Lung (tissue), 12 donors: Measurements from ENCODE around the gene LHCGR. TPM values are rescaled to one million over a fixed set of nuclear protein-coding genes. Genes with fewer than 3 reads are reported as not detected.

Experiments
- ATAC-seq: fragments of 200-7000 bp; cut with Tn5 transposase; one replicate; pipeline ENCODE4 v1.9.1; 2020; ENCODE audit warnings: moderate number of reproducible peaks; ENCODE audit not compliant: insufficient read depth, low FRiP score
- DNase-seq, 3 donors: peaks; one replicate each; pipeline ENCODE4 v3.0.0-alpha.2; 2013 to 2017
- H3K27ac ChIP-seq, 2 donors: one replicate each; pipeline ENCODE4 v1.5.1; 2013; ENCODE audit warnings: mild to moderate bottlenecking in 2 of 2, moderate library complexity in 2 of 2, control low read depth in 1 of 2, inconsistent platforms in 1 of 2, low read depth in 1 of 2, low read length in 1 of 2
- H3K27me3 ChIP-seq, 3 donors: one replicate each; pipeline ENCODE4 v1.5.1; 2013; ENCODE audit warnings: low read length in 2 of 3; ENCODE audit not compliant: control insufficient read depth in 3 of 3, insufficient read depth in 3 of 3
- H3K36me3 ChIP-seq, 4 donors: one replicate each; pipeline ENCODE4 v1.5.1; 2013; ENCODE audit warnings: low read length in 4 of 4, mild to moderate bottlenecking in 1 of 4, moderate library complexity in 1 of 4; ENCODE audit not compliant: control insufficient read depth in 4 of 4, insufficient read depth in 4 of 4
- H3K4me1 ChIP-seq, 5 donors: one replicate each; pipeline ENCODE4 v1.5.1; 2013; ENCODE audit warnings: low read length in 5 of 5, mild to moderate bottlenecking in 2 of 5, moderate library complexity in 1 of 5; ENCODE audit not compliant: control insufficient read depth in 5 of 5, insufficient read depth in 5 of 5
- H3K4me3 ChIP-seq: one replicate; pipeline ENCODE4 v1.5.1; 2013; ENCODE audit warnings: mild to moderate bottlenecking, control low read depth, moderate library complexity
- H3K9ac ChIP-seq, 2 donors: one replicate each; pipeline ENCODE4 v1.5.1; 2013; ENCODE audit warnings: low read length in 2 of 2, control low read depth in 1 of 2; ENCODE audit not compliant: insufficient read depth in 1 of 2
- H3K9me3 ChIP-seq, 4 donors: one replicate each; pipeline ENCODE4 v1.5.1; 2013; ENCODE audit warnings: low read length in 3 of 4, mild to moderate bottlenecking in 1 of 4, moderate library complexity in 1 of 4; ENCODE audit not compliant: control insufficient read depth in 4 of 4, insufficient read depth in 3 of 4
- WGBS, 2 donors: extraction: QIAGEN DNeasy Blood & Tissue Kit; methylation state at CpG; one replicate each; pipeline ENCODE4 v1.1.7; 2013; 5-methylcytosine and 5-hydroxymethylcytosine counted together
- polyA plus RNA-seq, 2 donors: library from polyadenylated mRNA; stranded (reverse); fragments of 200-250 nt; gene quantifications; one replicate each; pipeline ENCODE4 v1.2.1, GENCODE V29; 2013
- total RNA-seq, 2 donors: library from RNA; depleted of rRNA in 1 of 2; stranded (reverse); fragments of >200 nt in 1 of 2; gene quantifications; one replicate each; pipeline ENCODE4 v1.2.1, GENCODE V29; 2014 to 2021
- TF ChIP-seq, protein P1 (sequence below): IDR thresholded peaks from 2 replicates; pipeline ENCODE4 v1.5.1; 2012; ENCODE audit warnings: mild to moderate bottlenecking; ENCODE audit errors: control extremely low read depth, extremely low read depth
- donor health status: control.
- donor health status: control.
- donor health status: Bipolar disorder and iron deficiency.
- donor health status: healthy.
- donor health status: DM: yes; HTN: yes; CAD: no.

Gene LHCGR
- total and polyA plus RNA-seq, 4 donors, result 0.02 to 0.26 (median 0.09) TPM

DNA sequence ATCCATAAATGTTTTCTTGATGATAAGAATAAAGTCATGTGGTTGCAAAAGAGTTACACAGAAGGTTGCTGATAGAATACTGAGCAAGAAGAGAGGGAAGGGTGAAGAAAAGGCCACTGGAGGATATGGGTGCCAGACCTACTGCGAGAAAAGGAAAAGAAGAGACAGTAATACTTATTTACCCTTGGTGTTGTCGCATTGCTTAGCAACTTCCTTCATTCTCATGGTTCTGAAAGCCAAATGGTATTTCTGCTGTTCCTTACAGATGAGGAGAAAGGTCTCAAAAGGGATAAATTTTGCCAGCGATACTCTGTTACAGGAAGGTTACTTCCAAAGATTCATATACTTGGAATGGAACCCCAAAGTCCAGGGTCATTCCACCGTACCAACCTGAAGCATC, 62.5 kb downstream of the LHCGR start:
- ATAC-seq (no peak), DNase-seq (no peak)
- Histone ChIP-seq H3K27me3 (no peaks in the 10 kb centered on the region), H3K4me3 (no peak overlapping the region), H3K9me3 (no peaks in the 10 kb centered on the region), H3K27ac (no peak overlapping the region), H3K4me1 (no peaks in the 10 kb centered on the region), H3K36me3 (no peaks in the 10 kb centered on the region), H3K9ac (no peak overlapping the region)
- TF ChIP-seq, protein P1, sequence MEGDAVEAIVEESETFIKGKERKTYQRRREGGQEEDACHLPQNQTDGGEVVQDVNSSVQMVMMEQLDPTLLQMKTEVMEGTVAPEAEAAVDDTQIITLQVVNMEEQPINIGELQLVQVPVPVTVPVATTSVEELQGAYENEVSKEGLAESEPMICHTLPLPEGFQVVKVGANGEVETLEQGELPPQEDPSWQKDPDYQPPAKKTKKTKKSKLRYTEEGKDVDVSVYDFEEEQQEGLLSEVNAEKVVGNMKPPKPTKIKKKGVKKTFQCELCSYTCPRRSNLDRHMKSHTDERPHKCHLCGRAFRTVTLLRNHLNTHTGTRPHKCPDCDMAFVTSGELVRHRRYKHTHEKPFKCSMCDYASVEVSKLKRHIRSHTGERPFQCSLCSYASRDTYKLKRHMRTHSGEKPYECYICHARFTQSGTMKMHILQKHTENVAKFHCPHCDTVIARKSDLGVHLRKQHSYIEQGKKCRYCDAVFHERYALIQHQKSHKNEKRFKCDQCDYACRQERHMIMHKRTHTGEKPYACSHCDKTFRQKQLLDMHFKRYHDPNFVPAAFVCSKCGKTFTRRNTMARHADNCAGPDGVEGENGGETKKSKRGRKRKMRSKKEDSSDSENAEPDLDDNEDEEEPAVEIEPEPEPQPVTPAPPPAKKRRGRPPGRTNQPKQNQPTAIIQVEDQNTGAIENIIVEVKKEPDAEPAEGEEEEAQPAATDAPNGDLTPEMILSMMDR, result no peak
- WGBS, 2 donors, result 87 to 92% methylated on average over 4 of the region's 4 CpGs

DNA sequence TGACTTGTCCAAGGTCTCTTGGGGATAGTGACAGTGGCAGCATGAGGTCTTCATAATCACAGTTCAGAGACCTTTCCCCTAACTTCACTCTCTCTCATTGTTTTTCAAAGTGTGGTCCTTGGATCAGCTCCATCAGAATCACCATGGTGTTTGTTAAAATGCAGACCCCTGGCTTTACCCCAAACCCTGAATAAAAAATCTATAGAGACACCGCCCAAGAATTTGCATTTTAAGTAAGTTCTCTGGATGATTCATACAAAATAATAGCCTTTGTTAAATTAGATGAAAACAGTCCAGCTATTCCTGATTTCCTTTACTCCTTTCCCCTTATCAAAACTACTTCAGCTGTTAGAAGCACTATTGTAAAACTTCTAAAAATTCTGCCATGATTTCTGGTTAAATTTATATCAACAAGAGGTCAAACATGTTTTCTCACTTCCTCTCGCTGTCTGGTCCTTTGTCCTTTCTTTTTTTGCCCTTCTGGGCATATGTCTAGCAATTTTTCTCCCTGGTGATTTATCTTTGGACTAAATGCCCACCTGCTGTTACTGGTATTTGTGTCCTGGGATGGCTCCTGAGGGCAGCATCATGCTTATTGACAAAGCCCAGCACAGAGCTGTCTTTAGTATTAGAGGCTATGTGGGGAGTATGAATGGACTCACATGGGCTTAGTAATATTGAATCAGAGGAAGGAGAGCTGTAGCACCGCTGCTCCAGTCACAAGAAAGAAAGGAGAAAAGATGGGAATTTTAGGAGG, 63.4 kb downstream of the LHCGR start:
- no peaks in the 10 kb centered on the region for H3K9me3 ChIP-seq
- no peak overlapping the region for H3K27ac ChIP-seq
- H3K4me3 ChIP-seq, result no peak overlapping the region
- H3K9ac ChIP-seq, result no peak overlapping the region
- DNase-seq (no peak), ATAC-seq (no peak)
- no peaks in the 10 kb centered on the region for H3K27me3 ChIP-seq
- TF ChIP-seq, protein P1, result no peak
- no peaks in the 10 kb centered on the region for H3K36me3 ChIP-seq
- 89 to 93% methylated on average over 3 of the region's 3 CpGs for WGBS, 2 donors
- H3K4me1 ChIP-seq, result no peaks in the 10 kb centered on the region

DNA sequence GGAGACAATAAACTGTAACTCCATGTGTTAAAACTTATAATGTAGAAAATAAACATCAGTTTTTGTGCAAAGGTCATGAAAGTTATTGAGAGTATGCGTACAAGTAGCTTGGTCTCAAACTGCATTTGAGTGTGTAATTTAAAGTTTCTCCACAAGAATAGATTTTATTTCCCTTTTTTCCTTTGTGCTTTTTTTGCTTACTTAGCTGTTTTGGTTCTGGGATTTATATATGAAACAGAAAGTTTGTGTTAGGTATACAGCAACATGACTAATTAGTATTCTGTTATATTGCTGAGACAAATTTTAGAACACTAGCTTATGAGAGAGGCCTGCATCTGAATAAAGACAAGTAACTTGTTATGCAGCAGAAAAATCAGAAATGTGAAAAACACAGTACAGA, 70.4 kb downstream of the LHCGR start:
- TF ChIP-seq, protein P1, result no peak
- Histone ChIP-seq H3K36me3 (no peaks in the 10 kb centered on the region), H3K9me3 (no peaks in the 10 kb centered on the region), H3K9ac (no peak overlapping the region), H3K27ac (no peak overlapping the region), H3K4me3 (no peak overlapping the region), H3K27me3 (no peaks in the 10 kb centered on the region), H3K4me1 (no peaks in the 10 kb centered on the region)
- DNase-seq (no peak), ATAC-seq (no peak)
- WGBS, 2 donors, result 93 to 96% methylated on average over 1 of the region's 1 CpG

DNA sequence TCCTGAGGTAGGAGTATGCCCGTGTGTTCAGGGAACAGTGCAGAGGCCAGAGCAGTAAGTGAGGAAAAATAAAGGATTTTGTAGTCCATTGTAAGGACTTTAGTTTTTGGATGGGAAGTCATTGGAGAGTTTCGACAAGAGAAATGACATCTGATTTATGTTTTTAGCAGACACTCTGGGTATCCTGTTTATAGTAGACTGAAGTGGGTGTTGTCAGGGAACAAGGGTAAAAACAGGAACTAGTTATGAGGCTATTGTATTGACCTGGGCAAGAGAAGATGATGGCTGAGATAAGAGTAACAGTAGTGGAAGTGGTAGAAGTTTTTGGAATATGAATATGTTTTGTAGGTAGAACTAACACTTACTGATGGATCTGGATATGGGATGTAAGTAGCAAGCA, 78.1 kb downstream of the LHCGR start:
- no peak for DNase-seq
- Histone ChIP-seq H3K4me1 (no peaks in the 10 kb centered on the region), H3K9ac (no peak overlapping the region), H3K36me3 (no peaks in the 10 kb centered on the region), H3K27ac (no peak overlapping the region), H3K27me3 (no peaks in the 10 kb centered on the region), H3K4me3 (no peak overlapping the region), H3K9me3 (no peaks in the 10 kb centered on the region)
- WGBS, 2 donors, result 31 to 50% methylated on average over 2 of the region's 2 CpGs
- no peak for ATAC-seq
- TF ChIP-seq, protein P1, result no peak
